GM19238 (cell line): ENCODE results near the gene YIF1A.

ENCODE experiments used
- DNase-seq: peaks from one replicate; pipeline ENCODE4 v3.0.0; 2011; ENCODE audit warnings: low spot score; ENCODE audit not compliant: insufficient read length

The YIF1A gene

GRCh38 chr11:66288671-66289547, at the start of gene YIF1A:
Gene YIF1A (minus strand): TSS chr11:66289143. CDS start chr11:66288985, 158 bp downstream.
- peak; percentile 100 for DNase-seq

- DNase-seq, result no peak
Observed at GRCh38 chr11:66337103-66337899, 48.4 kb upstream of the YIF1A start.

- DNase-seq, result peak; percentile 74
Observed at GRCh38 chr11:66336234-66337102, 47.5 kb upstream of the YIF1A start, which contains the start of gene RIN1. Gene RIN1 (minus strand): TSS chr11:66336434. CDS start chr11:66336402, 32 bp downstream.

- DNase-seq, result no peak
Observed at GRCh38 chr11:66335531-66336233, 46.7 kb upstream of the YIF1A start.

- DNase-seq, result no peak
Observed at GRCh38 chr11:66334605-66335442, 45.9 kb upstream of the YIF1A start.

GRCh38 chr11:66333896-66334604, 45.1 kb upstream of the YIF1A start:
- no peak for DNase-seq

- DNase-seq, result no peak
Observed at GRCh38 chr11:66333220-66333877, 44.4 kb upstream of the YIF1A start.

- DNase-seq, result no peak
Observed at GRCh38 chr11:66332371-66333219, 43.7 kb upstream of the YIF1A start.

GRCh38 chr11:66331542-66332370, 42.8 kb upstream of the YIF1A start:
- no peak for DNase-seq

- no peak for DNase-seq
Observed at GRCh38 chr11:66330931-66331330, 42.0 kb upstream of the YIF1A start.

- no peak for DNase-seq
Observed at GRCh38 chr11:66329165-66329673, 40.3 kb upstream of the YIF1A start.

- peak; percentile 92 for DNase-seq
Observed at GRCh38 chr11:66328302-66329144, 39.6 kb upstream of the YIF1A start.

GRCh38 chr11:66328031-66328301, 39.0 kb upstream of the YIF1A start:
- no peak for DNase-seq

GRCh38 chr11:66327171-66328030, 38.5 kb upstream of the YIF1A start:
- DNase-seq, result no peak
